ENCODE data around the gene PCOLCE2.

GRCh38 chr3:142782616-142783015 lies 106.3 kb downstream of the PCOLCE2 start:
- TF ChIP-seq CTCF (IDR thresholded peaks at IDR 0.05; ENCODE audit: extremely low read depth in 1 of 2, insufficient read depth in 1 of 2, low read depth in 1 of 2, low read length in 2 of 2) (no peak), EZH2 (IDR thresholded peaks at IDR 0.05; ENCODE audit: borderline replicate concordance, low read depth, low read length, severe bottlenecking) (no peak), JUN (IDR thresholded peaks at IDR 0.05; ENCODE audit: borderline replicate concordance, insufficient read depth, insufficient read length, low read depth) (no peak)

Measured in endothelial cell of umbilical vein (primary cell).